ENCODE data around the gene TNS1.

The TNS1 gene

GRCh38 chr2:217955881-217956493, 46.8 kb downstream of the TNS1 start:
- no peak for FAIRE-seq

GRCh38 chr2:217954971-217955740, 47.6 kb downstream of the TNS1 start:
- FAIRE-seq = no peak

GRCh38 chr2:217954469-217954868, 48.3 kb downstream of the TNS1 start:
- FAIRE-seq = no peak

GRCh38 chr2:217954051-217954450, 48.7 kb downstream of the TNS1 start:
- no peak for FAIRE-seq

- no peak for FAIRE-seq
Measured at GRCh38 chr2:217953531-217953932, 49.3 kb downstream of the TNS1 start.

GRCh38 chr2:217953011-217953481, 49.7 kb downstream of the TNS1 start:
- no peak for FAIRE-seq

- FAIRE-seq = no peak
Measured at GRCh38 chr2:217952409-217952808, 50.4 kb downstream of the TNS1 start.

- no peak for FAIRE-seq
Measured at GRCh38 chr2:217951521-217952247, 51.1 kb downstream of the TNS1 start.

- no peak for FAIRE-seq
Measured at GRCh38 chr2:217951091-217951490, 51.7 kb downstream of the TNS1 start.

GRCh38 chr2:217950401-217950871, 52.4 kb downstream of the TNS1 start:
- FAIRE-seq = no peak

- no peak for FAIRE-seq
Measured at GRCh38 chr2:217949447-217949846, 53.3 kb downstream of the TNS1 start.

GRCh38 chr2:217948897-217949296, 53.9 kb downstream of the TNS1 start:
- no peak for FAIRE-seq

GRCh38 chr2:217948351-217948791, 54.4 kb downstream of the TNS1 start:
- no peak for FAIRE-seq

GRCh38 chr2:217947383-217948350, 55.1 kb downstream of the TNS1 start:
- FAIRE-seq = no peak

- no peak for FAIRE-seq
Measured at GRCh38 chr2:217946051-217946450, 56.7 kb downstream of the TNS1 start.

- FAIRE-seq = no peak
Measured at GRCh38 chr2:217945530-217945929, 57.3 kb downstream of the TNS1 start.

- no peak for FAIRE-seq
Measured at GRCh38 chr2:217944923-217945322, 57.9 kb downstream of the TNS1 start.

GRCh38 chr2:217944366-217944765, 58.4 kb downstream of the TNS1 start:
- no peak for FAIRE-seq

GRCh38 chr2:217943446-217944321, 59.1 kb downstream of the TNS1 start:
- no peak for FAIRE-seq

- FAIRE-seq = no peak
Measured at GRCh38 chr2:217942731-217943335, 60.0 kb downstream of the TNS1 start.
